Natural killer cell treated with Interleukin-12 subunit alpha and Interleukin-12 subunit beta and Interleukin-15 and Interleukin-18, amount 100 ng/mL, for 72 hours (primary cell): ENCODE results near the gene PTPRO. TPM values are rescaled to one million over a fixed set of nuclear protein-coding genes. Genes with fewer than 3 reads are reported as not detected.
"Not testable (repeated sequence)": the region's sequence is repeated elsewhere in the genome, so short reads cannot be mapped to it uniquely, and the experiment has no call there.

Experiments
- ATAC-seq, 2 donors: fragments of 150-1000 bp; cut with Tn5 transposase in 1 of 2; sonication (Bioruptor Pico), chemical (Tn5 transposase) in 1 of 2; 2 replicates each; pipeline ENCODE4 v1.10.0; 2021
- DNase-seq: peaks from one replicate; pipeline ENCODE4 v3.0.0; 2022; ENCODE audit warnings: low spot score
- H3K27ac Mint-ChIP-seq, 2 donors: 1 replicate in 1 of 2; 2 replicates in 1 of 2; pipeline ENCODE4 v1.8.0; 2022; ENCODE audit warnings: mixed read lengths in 2 of 2, mild to moderate bottlenecking in 1 of 2, moderate library complexity in 1 of 2
- H3K27me3 Mint-ChIP-seq, 2 donors: 1 replicate in 1 of 2; 2 replicates in 1 of 2; pipeline ENCODE4 v1.8.0; 2022; ENCODE audit warnings: mixed read lengths in 2 of 2
- H3K36me3 Mint-ChIP-seq: one replicate; pipeline ENCODE4 v1.8.0; 2022; ENCODE audit warnings: mixed read lengths
- H3K4me1 Mint-ChIP-seq, 2 donors: 1 replicate in 1 of 2; 2 replicates in 1 of 2; pipeline ENCODE4 v1.8.0; 2022; ENCODE audit warnings: low read depth in 2 of 2, mixed read lengths in 2 of 2, mild to moderate bottlenecking in 1 of 2
- H3K4me3 Mint-ChIP-seq: one replicate; pipeline ENCODE4 v1.8.0; 2022; ENCODE audit warnings: mixed read lengths
- H3K9me3 Mint-ChIP-seq: 2 replicates; pipeline ENCODE4 v1.8.0; 2022; ENCODE audit warnings: mixed read lengths
- total RNA-seq, 2 donors: library from RNA; stranded (reverse); gene quantifications; one replicate each; pipeline ENCODE4 v1.2.3, GENCODE V29; 2022

Gene PTPRO
- total RNA-seq, 2 donors from 2014 or later = not detected

DNA sequence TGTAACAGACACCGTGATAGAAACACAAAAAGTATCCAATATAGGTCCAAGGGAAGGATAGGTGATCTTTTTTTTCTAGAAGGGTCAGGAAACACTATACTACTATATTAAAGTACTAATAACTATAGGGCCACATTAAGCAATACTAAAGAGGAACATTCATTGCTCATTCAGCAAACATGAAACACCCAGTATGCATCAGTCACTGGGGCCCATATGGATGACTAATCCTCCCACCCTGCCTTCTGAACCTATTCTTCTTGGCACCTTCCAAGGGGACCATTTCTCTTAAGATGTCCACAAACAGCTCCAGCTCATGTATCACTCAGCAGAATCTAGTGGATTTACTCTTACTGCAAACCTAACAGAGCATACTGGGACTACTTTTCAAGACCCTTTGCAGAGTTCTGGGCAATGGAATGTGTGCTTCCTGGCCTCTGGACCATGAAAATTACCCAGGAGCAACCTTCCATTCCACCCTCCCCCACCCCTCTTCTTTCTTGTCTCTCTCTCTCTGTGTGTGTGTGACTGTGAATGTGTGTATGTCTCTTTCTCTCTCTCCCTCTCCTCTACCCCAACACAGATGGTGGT, 279.0 kb downstream of the PTPRO start:
- ATAC-seq (peak in 1 of 2 donors; percentile 41), DNase-seq (no peak)
- no peaks in the 10 kb centered on the region for H3K36me3 Mint-ChIP-seq
- H3K27me3 Mint-ChIP-seq = peaks cover 5 to 16% of the 10 kb centered on the region in 2 donors
- H3K4me1 Mint-ChIP-seq = no peaks in the 10 kb centered on the region
- H3K27ac Mint-ChIP-seq = no peak overlapping the region
- no peaks in the 10 kb centered on the region for H3K9me3 Mint-ChIP-seq
- no peak overlapping the region for H3K4me3 Mint-ChIP-seq

DNA sequence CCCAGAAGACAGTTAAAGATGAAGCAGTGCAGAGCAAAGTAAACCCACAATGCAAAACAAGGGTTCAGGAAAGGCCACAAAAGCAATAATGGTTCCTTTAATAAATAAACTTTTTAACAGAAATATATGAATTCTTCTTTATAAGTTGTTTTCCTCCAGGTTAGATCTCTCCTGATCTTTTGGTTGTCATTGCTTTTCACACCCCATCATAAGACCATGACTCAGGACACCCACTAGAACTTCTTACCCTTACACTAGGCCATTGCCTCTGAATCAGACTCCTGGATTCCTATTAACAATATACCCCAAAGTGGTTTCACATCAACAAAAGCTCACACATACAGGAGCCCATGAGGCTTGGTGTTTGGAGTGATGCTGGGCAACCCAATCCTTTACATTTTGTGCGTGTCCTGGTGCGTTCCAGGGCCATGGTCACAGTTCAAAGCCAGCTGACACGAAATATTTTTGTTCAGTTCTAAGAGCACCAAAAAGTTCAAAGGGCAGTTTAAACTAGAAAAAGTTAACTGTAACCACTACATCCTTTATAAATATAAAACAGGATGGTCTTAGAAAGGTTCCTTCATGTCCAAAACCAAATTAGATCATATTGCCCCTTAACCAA, 279.9 kb downstream of the PTPRO start:
- Mint-ChIP-seq H3K36me3 (no peaks in the 10 kb centered on the region), H3K4me1 (no peaks in the 10 kb centered on the region), H3K27me3 (peaks cover 5 to 13% of the 10 kb centered on the region in 2 donors), H3K27ac (no peak overlapping the region), H3K4me3 (no peak overlapping the region), H3K9me3 (no peaks in the 10 kb centered on the region)
- no peak for DNase-seq
- ATAC-seq = no peak

DNA sequence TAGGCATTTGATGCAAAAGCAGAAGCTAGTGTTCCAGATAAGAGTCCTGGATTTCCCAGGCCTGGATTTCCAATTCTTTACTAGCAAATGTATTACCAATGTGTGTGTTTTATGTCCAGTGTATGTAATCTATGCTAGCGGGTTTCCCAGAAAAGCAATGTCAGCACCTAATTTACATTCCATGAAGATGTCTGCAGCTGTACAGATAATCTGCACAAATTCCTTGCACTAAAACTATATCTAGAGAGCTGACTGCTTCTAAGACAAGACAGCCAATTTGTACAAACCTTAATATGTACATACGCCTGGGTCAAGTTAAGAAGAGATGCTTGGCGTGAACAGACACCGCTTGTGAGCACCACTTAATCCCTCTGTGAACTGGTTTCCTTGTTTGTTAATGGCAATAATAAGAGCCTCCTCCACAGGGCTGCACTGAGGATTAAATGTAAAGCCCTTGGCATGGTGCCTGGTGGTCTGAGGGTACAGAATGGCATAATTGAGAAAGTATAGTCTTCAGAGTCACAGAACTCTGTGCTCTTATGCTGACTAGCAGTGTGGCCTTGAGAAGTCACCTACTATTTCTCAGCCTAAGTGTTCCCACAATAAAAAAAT, 281.3 kb downstream of the PTPRO start:
- ATAC-seq (no peak), DNase-seq (no peak)
- H3K4me1 Mint-ChIP-seq = no peaks in the 10 kb centered on the region
- no peaks in the 10 kb centered on the region for H3K36me3 Mint-ChIP-seq
- H3K27ac Mint-ChIP-seq = no peak overlapping the region
- H3K27me3 Mint-ChIP-seq = peaks cover 0 to 8% of the 10 kb centered on the region in 2 donors
- H3K9me3 Mint-ChIP-seq = no peaks in the 10 kb centered on the region
- no peak overlapping the region for H3K4me3 Mint-ChIP-seq

DNA sequence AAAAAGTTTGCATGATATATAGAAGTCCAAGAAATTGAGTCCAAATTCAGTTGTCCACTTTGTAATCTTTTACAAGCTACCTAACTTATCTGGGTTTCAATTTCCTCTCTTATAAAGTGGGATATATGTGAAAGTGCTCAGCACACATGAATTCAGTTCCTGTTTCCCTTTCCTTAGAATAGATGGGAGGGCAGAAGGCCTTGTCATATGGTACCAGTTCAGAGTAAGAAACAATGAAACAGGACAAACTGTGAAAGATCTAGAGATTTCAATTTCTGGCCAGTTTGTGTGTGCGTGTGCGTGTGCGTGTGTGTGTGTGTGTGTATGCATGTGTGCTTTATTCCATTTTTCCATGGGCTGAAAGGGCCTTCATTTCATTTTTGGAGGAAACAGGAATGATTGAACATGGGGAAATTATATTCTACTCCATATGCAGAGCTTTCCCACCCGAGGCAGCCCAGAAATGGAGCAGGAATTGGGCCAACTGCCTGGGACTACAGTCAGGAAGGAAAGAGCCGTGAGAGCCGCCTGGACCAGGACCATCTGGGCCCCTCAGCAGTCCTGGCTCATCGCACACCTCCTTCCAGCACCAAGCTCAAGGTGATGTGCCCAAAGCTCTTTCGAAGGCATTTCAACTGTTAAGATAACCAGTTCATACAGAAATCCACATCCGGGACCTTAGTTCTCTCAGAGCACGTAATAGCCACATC, 283.7 kb downstream of the PTPRO start:
- Mint-ChIP-seq H3K27ac (no peak overlapping the region), H3K36me3 (no peaks in the 10 kb centered on the region), H3K9me3 (no peaks in the 10 kb centered on the region), H3K27me3 (peaks cover 0 to 13% of the 10 kb centered on the region in 2 donors), H3K4me3 (no peak overlapping the region), H3K4me1 (no peaks in the 10 kb centered on the region)
- no peak for ATAC-seq
- DNase-seq = no peak

DNA sequence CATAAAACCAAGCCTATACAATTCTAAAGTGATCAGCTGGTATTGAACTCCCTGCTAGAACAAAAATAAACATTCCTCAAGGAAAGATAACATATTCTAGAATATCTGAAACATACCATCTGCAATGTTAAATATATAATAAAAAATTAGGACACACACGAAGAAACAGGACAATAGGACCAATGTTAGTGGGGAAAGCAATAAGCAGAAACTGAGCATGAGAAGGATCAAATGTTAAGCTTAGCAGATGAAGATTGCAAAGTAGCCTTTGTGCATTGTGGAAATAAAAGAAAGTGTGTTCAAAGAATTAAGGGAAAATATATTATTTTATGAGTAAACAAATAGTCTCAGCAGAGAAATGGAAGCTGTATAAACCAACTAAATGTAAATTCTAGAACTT, 286.1 kb downstream of the PTPRO start:
- H3K36me3 Mint-ChIP-seq = no peaks in the 10 kb centered on the region
- H3K4me1 Mint-ChIP-seq = no peaks in the 10 kb centered on the region
- H3K4me3 Mint-ChIP-seq = no peak overlapping the region

DNA sequence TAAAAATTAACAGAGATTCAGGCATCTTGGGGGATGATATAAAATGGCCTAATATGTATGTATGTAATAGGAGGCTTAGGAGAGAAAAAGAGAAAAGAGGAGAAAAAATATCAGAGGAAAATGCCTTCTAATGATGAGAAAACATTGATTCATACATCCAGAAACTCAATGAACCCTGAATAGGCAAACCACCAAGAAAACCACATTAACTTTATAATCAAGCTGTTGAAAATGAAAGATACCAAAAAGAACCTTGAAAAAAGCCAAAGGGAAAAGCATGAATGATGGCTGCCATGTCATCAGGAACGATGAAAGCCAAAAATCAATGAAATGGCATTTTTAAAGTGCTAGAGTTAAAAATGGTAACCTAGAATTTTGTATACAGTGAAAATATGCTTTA, 286.6 kb downstream of the PTPRO start:
- Mint-ChIP-seq H3K9me3 (no peaks in the 10 kb centered on the region), H3K27ac (no peak overlapping the region), H3K4me3 (no peak overlapping the region), H3K27me3 (peaks cover 3 to 8% of the 10 kb centered on the region in 2 donors), H3K36me3 (no peaks in the 10 kb centered on the region), H3K4me1 (no peaks in the 10 kb centered on the region)
- no peak for ATAC-seq
- DNase-seq = no peak

More for the DNA sequence above, 286.1 kb downstream of the PTPRO start:
- ATAC-seq (no peak), DNase-seq (no peak)
- H3K9me3 Mint-ChIP-seq = no peaks in the 10 kb centered on the region
- H3K27me3 Mint-ChIP-seq = peaks cover 3 to 8% of the 10 kb centered on the region in 2 donors
- no peak overlapping the region for H3K27ac Mint-ChIP-seq

DNA sequence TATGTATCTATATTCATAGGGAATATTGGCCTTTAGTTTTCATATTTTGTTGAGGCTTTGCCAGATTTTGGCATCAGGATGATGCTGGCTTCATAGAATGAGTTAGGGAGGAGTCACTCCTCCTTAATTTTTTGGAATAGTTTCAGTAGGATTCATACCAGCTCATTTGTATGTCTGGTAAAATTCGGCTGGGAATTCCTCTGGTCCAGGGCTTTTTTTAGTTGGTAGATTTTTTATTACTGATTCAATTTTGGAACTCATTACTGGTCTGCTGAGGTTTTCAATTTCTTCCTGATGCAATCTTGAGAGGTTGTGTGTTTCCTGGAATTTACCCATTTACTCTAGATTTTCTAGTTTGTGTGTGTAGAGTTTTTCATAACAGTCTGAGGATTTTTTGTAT, 291.7 kb downstream of the PTPRO start:
- peaks cover 8 to 10% of the 10 kb centered on the region in 2 donors for H3K27me3 Mint-ChIP-seq
- no peaks in the 10 kb centered on the region for H3K36me3 Mint-ChIP-seq
- DNase-seq = no peak
- H3K9me3 Mint-ChIP-seq = peaks cover 5% of the 10 kb centered on the region
- ATAC-seq = no peak
- no peak overlapping the region for H3K4me3 Mint-ChIP-seq
- no peak overlapping the region for H3K27ac Mint-ChIP-seq
- H3K4me1 Mint-ChIP-seq = no peaks in the 10 kb centered on the region

DNA sequence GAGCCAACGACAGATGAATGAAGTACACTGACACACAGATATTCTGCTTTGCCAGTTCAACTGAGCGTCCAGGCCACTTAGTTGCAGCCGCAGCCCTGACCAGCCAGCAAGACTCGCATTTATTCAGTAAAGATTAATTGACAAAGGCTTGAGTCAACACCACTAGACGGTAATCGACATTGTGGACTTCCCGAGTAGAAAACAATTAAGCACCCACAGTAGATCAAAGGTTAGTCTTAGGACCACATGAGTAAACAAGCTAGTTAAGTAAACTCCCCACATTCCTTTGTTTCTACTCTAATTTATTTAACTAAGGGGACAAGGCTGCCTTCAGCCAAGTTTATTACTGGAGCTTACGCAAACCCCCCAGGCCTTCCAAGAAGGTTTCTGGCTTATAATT, 294.2 kb downstream of the PTPRO start:
- H3K27me3 Mint-ChIP-seq = peaks cover 8 to 15% of the 10 kb centered on the region in 2 donors
- not testable (repeated sequence) for H3K36me3 Mint-ChIP-seq, ATAC-seq, DNase-seq, H3K9me3 Mint-ChIP-seq, H3K27ac Mint-ChIP-seq, H3K4me3 Mint-ChIP-seq, H3K4me1 Mint-ChIP-seq

DNA sequence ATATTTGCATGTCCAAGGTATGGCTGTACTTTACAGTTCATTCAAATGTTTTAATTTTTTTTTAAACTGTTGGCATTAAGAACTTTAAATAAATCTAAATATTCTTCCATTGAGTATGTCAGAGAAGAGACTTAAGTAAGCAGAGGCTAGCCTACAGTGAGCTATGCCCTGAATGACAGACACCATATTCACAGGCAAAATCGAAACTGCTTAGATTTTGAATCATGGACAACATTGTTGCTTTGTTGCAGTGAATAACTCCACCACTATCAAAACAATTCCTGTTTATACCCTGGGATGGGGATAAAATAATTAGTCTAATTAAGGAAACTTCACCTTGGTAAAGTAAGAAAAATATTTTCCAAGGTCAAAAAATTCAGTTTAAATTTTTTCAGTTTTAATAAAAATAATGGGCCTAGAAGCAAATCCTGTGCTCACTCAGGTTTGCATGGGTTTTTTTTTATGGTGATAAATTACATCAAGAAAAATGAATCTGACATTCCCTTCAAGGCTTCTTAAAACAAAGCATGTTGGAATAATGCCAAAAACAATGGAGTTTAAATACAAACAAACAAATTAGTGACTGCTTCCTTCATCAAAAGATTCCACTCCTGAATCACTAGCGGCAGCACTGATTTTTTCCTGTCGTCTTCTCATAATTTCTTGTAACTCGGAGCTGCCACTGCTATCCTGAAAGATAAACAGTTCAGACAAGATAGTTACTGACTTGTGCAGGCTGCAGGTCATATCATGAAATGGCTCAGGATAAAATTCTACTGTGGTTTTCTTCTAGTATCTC, 298.6 kb downstream of the PTPRO start:
- ATAC-seq (no peak), DNase-seq (no peak)
- H3K4me1 Mint-ChIP-seq = no peaks in the 10 kb centered on the region
- peaks cover 8 to 9% of the 10 kb centered on the region in 2 donors for H3K27me3 Mint-ChIP-seq
- peaks cover 4% of the 10 kb centered on the region for H3K9me3 Mint-ChIP-seq
- no peaks in the 10 kb centered on the region for H3K36me3 Mint-ChIP-seq
- no peak overlapping the region for H3K27ac Mint-ChIP-seq
- no peak overlapping the region for H3K4me3 Mint-ChIP-seq

DNA sequence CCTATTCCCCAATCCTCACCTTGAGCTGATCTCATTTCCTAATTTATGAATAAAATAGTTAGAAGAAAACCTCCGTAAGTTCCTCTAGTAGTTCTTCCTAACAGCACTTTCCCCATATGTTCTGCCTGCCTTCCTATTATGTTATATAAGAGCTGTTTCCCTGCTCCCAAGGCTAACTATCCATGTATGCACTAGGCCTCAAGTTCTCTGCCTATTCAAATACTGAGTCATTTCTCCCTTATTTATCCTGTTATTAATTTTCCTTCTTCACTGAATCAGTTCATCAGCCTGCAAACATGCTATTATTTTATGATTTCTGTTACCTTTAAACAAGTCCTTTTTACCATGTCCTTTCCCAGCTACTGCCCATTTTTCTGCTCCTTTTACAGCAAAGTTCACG, 302.8 kb downstream of the PTPRO start:
- ATAC-seq = no peak
- H3K4me1 Mint-ChIP-seq = no peaks in the 10 kb centered on the region
- no peaks in the 10 kb centered on the region for H3K36me3 Mint-ChIP-seq

DNA sequence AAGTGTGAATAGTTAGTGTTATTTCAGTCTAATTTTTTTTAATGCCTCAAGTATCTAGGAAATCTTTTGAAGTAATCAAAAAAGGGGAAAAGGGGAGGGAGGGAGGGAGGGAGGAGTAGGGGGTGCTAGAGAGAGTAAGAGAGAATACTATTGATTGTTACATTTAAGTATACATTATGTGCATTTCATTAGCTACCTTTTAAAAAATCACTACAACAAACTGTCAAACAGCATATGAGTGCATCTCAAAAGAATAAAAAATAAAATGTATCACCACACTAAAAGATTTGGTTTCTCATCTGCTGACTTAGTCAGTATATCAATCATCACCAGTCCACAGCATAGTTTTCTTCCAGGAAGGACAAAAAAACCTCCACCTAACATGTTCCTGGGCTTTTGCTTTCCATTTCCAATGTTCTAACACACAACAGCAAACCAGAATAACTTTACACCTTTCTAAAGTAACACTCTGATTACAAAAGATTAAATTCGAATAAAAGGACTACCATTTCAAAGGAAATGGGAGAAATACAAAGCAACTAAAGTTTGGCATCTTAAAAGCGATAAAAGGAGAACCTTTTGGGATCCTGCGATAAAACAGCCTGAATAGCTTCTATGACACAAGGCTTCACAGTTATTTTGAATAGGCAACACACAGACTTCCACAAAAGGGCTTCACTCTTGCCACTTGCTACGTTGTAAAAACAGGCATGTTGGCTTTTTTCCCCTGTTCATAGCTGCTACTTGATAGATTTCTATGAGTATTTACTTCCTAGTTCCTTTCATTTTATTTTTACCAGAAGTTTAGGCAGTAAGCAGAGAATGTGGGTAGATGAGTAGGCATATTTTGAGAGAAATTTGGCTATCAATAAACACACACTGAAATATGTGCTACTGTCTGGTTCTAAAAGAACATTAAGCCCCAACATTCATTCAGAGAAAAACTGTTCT, 306.0 kb downstream of the PTPRO start:
- no peaks in the 10 kb centered on the region for H3K36me3 Mint-ChIP-seq
- H3K4me3 Mint-ChIP-seq = no peak overlapping the region

More for the DNA sequence above, 302.8 kb downstream of the PTPRO start:
- Mint-ChIP-seq H3K9me3 (no peaks in the 10 kb centered on the region), H3K27ac (no peak overlapping the region), H3K27me3 (peaks cover 0 to 11% of the 10 kb centered on the region in 2 donors), H3K4me3 (no peak overlapping the region)
- DNase-seq = no peak

DNA sequence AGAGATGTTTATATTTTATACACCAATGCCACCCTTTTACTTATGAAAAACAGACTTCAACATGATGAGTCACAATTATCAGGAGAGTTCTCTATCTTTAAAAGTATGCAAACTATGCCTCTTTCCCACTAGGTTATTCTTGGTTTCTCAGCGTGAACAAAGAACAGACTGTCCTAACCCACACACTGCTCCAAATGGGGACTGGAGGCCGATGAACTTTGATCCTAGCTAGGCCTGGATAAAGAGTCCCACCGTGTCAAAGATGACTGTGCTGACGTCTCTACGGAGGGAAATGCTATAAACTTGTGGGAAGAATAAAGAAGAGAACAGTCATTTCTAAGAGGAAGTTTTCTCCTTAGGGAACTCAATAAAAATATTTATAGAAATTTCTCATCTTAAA, 306.8 kb downstream of the PTPRO start:
- no peaks in the 10 kb centered on the region for H3K36me3 Mint-ChIP-seq
- no peak overlapping the region for H3K4me3 Mint-ChIP-seq
- peaks cover 0 to 24% of the 10 kb centered on the region in 2 donors for H3K27me3 Mint-ChIP-seq
- no peak overlapping the region for H3K27ac Mint-ChIP-seq
- H3K4me1 Mint-ChIP-seq = no peaks in the 10 kb centered on the region
- ATAC-seq (no peak), DNase-seq (no peak)
- H3K9me3 Mint-ChIP-seq = no peaks in the 10 kb centered on the region

More for the DNA sequence above, 306.0 kb downstream of the PTPRO start:
- no peaks in the 10 kb centered on the region for H3K9me3 Mint-ChIP-seq
- no peak for DNase-seq
- H3K27ac Mint-ChIP-seq = no peak overlapping the region
- H3K4me1 Mint-ChIP-seq = no peaks in the 10 kb centered on the region
- ATAC-seq = no peak
- peaks cover 0 to 20% of the 10 kb centered on the region in 2 donors for H3K27me3 Mint-ChIP-seq
